Testis (tissue), 2 donors: ENCODE results near the gene RNASE8.

Experiments
- POLR2A ChIP-seq: fragments of 450-650 bp; IDR thresholded peaks from one replicate; pipeline ENCODE4 v1.6.1; 2017; ENCODE audit warnings: antibody characterized with exemption, mild to moderate bottlenecking, moderate library complexity
- TF ChIP-seq, protein P1 (sequence below), 3 experiments: fragments of 450-650 bp in 2 of 3; fragments of 200-600 bp in 1 of 3; sonication (generic) in 1 of 3; IDR thresholded peaks; one replicate each; pipeline ENCODE4 v1.5.1; 2016 to 2019; ENCODE audit warnings: antibody characterized with exemption in 3 of 3, mild to moderate bottlenecking in 2 of 3, moderate library complexity in 1 of 3

DNA sequence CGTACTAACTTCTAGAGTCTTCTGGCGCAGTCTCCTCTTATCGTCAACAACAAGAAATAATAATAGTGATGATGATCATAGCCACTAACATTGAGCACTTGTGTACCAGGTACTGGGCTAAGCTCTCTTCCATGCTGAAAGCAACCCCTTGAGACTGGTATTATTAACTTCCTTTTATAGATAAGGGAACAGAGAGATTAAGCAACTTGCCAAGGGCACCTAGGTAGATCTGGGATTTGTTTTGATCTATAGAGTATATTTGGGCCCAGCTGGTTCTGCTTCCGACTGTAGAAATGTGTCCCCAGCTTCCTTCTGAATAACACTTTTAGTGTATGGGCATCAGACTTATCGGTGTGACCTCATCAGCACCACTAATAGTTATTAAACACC, 42.0 kb downstream of the RNASE8 start:
- TF ChIP-seq POLR2A: no peak
- TF ChIP-seq, protein P1, sequence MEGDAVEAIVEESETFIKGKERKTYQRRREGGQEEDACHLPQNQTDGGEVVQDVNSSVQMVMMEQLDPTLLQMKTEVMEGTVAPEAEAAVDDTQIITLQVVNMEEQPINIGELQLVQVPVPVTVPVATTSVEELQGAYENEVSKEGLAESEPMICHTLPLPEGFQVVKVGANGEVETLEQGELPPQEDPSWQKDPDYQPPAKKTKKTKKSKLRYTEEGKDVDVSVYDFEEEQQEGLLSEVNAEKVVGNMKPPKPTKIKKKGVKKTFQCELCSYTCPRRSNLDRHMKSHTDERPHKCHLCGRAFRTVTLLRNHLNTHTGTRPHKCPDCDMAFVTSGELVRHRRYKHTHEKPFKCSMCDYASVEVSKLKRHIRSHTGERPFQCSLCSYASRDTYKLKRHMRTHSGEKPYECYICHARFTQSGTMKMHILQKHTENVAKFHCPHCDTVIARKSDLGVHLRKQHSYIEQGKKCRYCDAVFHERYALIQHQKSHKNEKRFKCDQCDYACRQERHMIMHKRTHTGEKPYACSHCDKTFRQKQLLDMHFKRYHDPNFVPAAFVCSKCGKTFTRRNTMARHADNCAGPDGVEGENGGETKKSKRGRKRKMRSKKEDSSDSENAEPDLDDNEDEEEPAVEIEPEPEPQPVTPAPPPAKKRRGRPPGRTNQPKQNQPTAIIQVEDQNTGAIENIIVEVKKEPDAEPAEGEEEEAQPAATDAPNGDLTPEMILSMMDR (IDR thresholded peaks at IDR 0.05): no peak
